GM19452 (cell line): ENCODE measurements around the gene RNF38.
"Not testable (repeated sequence)": the region's sequence is repeated elsewhere in the genome, so short reads cannot be mapped to it uniquely, and the experiment has no call there.

Experiments used
- ATAC-seq: cut with Tn5 transposase; IDR thresholded peaks from one replicate; pipeline ENCODE4 v1.9.1; 2021; ENCODE audit not compliant: unreplicated experiment

The RNF38 gene

GRCh38 chr9:36297798-36298197, 102.3 kb downstream of the RNF38 start:
- ATAC-seq: no peak

GRCh38 chr9:36294996-36295395, 105.1 kb downstream of the RNF38 start:
- ATAC-seq: not testable (repeated sequence)

- ATAC-seq: no peak
Measured at GRCh38 chr9:36293918-36294317, 106.2 kb downstream of the RNF38 start.

GRCh38 chr9:36293171-36293570, 106.9 kb downstream of the RNF38 start:
- no peak for ATAC-seq

- ATAC-seq: no peak
Measured at GRCh38 chr9:36292641-36293040, 107.4 kb downstream of the RNF38 start.

- ATAC-seq: no peak
Measured at GRCh38 chr9:36290996-36291395, 109.1 kb downstream of the RNF38 start.

- ATAC-seq: no peak
Measured at GRCh38 chr9:36289836-36290435, 110.1 kb downstream of the RNF38 start.

- no peak for ATAC-seq
Measured at GRCh38 chr9:36288070-36288469, 112.0 kb downstream of the RNF38 start.
